H1 (cell line): Measurements from ENCODE around the gene ADAMTS17.

Experiments used
- ASH2L ChIP-seq: fragments of 200-600, 300-600 bp; sonication (generic); IDR thresholded peaks from one replicate; pipeline ENCODE4 v1.7.1; 2017; ENCODE audit warnings: low read length
- CREB1 ChIP-seq: IDR thresholded peaks from 2 replicates; pipeline ENCODE4 v1.6.1; 2012; ENCODE audit warnings: inconsistent platforms
- E2F6 ChIP-seq: IDR thresholded peaks from 2 replicates; pipeline ENCODE4 v1.6.1; 2012; ENCODE audit warnings: inconsistent platforms
- JUN ChIP-seq: IDR thresholded peaks from 2 replicates; pipeline ENCODE4 v1.6.1; 2011; ENCODE audit warnings: low read depth, mild to moderate bottlenecking, improper control_type of control experiment, low read length
- POLR2A ChIP-seq, 2 experiments: IDR thresholded peaks; 1 replicate in 1 of 2; 2 replicates in 1 of 2; pipeline ENCODE4 v1.6.1; 2011; ENCODE audit warnings: low read depth in 2 of 2, low read length in 2 of 2, mild to moderate bottlenecking in 2 of 2; ENCODE audit errors: control extremely low read depth in 1 of 2
- POLR2AphosphoS5 ChIP-seq: IDR thresholded peaks from 2 replicates; pipeline ENCODE4 v1.6.1; 2011; ENCODE audit warnings: low read depth, low read length
- RFX5 ChIP-seq: IDR thresholded peaks from 2 replicates; pipeline ENCODE4 v1.6.1; 2011; ENCODE audit warnings: low read depth, low read length, improper control_type of control experiment, borderline replicate concordance
- SP1 ChIP-seq: IDR thresholded peaks from 2 replicates; pipeline ENCODE4 v1.6.1; 2011; ENCODE audit warnings: low read depth, low read length
- YY1 ChIP-seq: IDR thresholded peaks from 2 replicates; pipeline ENCODE4 v1.6.1; 2011; ENCODE audit warnings: low read depth, mild to moderate bottlenecking, low read length
- ZNF274 ChIP-seq: IDR thresholded peaks from 2 replicates; pipeline ENCODE4 v1.7.0; 2012; ENCODE audit warnings: low read length, borderline replicate concordance; ENCODE audit errors: extremely low read depth
- TF ChIP-seq, protein P1 (sequence below): IDR thresholded peaks from 2 replicates; pipeline ENCODE4 v1.6.1; 2012; ENCODE audit warnings: inconsistent platforms
- TF ChIP-seq, protein P2 (sequence below), 3 experiments: IDR thresholded peaks; 1 replicate in 2 of 3; 2 replicates in 1 of 3; pipeline versions ENCODE4 v1.5.1 to v1.6.1; 2011; ENCODE audit warnings: low read length in 3 of 3, mild to moderate bottlenecking in 3 of 3, inconsistent platforms in 2 of 3, low read depth in 1 of 3, moderate library complexity in 1 of 3; ENCODE audit not compliant: insufficient read depth in 1 of 3; ENCODE audit errors: control extremely low read depth in 1 of 3

- TF ChIP-seq SP1 (no peak), POLR2AphosphoS5 (no peak), CREB1 (no peak), ZNF274 (no peak), YY1 (no peak), E2F6 (no peak), RFX5 (no peak), POLR2A (IDR thresholded peaks at IDR 0.05; ENCODE audit: control extremely low read depth in 1 of 2, low read depth in 2 of 2, low read length in 2 of 2) (no peak), ASH2L (no peak), JUN (no peak)
- TF ChIP-seq, protein P1, sequence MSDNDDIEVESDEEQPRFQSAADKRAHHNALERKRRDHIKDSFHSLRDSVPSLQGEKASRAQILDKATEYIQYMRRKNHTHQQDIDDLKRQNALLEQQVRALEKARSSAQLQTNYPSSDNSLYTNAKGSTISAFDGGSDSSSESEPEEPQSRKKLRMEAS, result no peak
- TF ChIP-seq, protein P2, sequence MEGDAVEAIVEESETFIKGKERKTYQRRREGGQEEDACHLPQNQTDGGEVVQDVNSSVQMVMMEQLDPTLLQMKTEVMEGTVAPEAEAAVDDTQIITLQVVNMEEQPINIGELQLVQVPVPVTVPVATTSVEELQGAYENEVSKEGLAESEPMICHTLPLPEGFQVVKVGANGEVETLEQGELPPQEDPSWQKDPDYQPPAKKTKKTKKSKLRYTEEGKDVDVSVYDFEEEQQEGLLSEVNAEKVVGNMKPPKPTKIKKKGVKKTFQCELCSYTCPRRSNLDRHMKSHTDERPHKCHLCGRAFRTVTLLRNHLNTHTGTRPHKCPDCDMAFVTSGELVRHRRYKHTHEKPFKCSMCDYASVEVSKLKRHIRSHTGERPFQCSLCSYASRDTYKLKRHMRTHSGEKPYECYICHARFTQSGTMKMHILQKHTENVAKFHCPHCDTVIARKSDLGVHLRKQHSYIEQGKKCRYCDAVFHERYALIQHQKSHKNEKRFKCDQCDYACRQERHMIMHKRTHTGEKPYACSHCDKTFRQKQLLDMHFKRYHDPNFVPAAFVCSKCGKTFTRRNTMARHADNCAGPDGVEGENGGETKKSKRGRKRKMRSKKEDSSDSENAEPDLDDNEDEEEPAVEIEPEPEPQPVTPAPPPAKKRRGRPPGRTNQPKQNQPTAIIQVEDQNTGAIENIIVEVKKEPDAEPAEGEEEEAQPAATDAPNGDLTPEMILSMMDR (IDR thresholded peaks at IDR 0.05; ENCODE audit: control extremely low read depth in 1 of 3, insufficient read depth in 1 of 3, low read depth in 1 of 3, low read length in 3 of 3), result no peak
Measured at GRCh38 chr15:100244796-100245486, 96.8 kb downstream of the ADAMTS17 start.
